C4-2B (cell line): Measurements from ENCODE around the gene WNT16.

Experiments used
- H3K27ac ChIP-seq: fragments of 450-650 bp; 2 replicates; pipeline ENCODE4 v1.5.1; 2017
- ZFX ChIP-seq: fragments of 450-650 bp; IDR thresholded peaks from 2 replicates; pipeline ENCODE4 v1.6.1; 2017
- TF ChIP-seq, protein P1 (sequence below): fragments of 450-650 bp; conservative IDR thresholded peaks from 2 replicates; pipeline ENCODE4 v1.5.1; 2017; ENCODE audit warnings: mild to moderate bottlenecking

Gene WNT16

GRCh38 chr7:121373177-121373576 lies 44.4 kb downstream of the WNT16 start:
- no peak for TF ChIP-seq ZFX
- TF ChIP-seq, protein P1, sequence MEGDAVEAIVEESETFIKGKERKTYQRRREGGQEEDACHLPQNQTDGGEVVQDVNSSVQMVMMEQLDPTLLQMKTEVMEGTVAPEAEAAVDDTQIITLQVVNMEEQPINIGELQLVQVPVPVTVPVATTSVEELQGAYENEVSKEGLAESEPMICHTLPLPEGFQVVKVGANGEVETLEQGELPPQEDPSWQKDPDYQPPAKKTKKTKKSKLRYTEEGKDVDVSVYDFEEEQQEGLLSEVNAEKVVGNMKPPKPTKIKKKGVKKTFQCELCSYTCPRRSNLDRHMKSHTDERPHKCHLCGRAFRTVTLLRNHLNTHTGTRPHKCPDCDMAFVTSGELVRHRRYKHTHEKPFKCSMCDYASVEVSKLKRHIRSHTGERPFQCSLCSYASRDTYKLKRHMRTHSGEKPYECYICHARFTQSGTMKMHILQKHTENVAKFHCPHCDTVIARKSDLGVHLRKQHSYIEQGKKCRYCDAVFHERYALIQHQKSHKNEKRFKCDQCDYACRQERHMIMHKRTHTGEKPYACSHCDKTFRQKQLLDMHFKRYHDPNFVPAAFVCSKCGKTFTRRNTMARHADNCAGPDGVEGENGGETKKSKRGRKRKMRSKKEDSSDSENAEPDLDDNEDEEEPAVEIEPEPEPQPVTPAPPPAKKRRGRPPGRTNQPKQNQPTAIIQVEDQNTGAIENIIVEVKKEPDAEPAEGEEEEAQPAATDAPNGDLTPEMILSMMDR, result peak; percentile 28; the same call in 1 of the 2 replicates

DNA sequence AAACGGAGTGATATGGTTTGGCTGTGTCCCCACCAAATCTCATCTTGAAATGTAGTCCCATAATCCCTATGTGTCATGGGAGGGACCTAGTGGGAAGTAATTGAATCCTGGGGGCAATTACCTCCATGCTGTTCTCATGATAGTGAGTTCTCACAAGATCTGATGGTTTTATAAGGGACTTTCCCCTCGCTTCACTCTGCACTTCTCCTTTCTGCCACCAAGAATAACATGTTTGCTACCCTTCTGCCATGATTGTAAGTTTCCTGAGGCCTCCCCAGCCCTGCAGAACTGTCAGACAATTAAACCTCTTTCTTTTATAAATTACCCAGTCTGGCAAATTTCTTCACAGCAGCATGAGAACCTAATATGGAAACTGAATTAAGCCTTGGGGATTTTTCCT lies 48.2 kb downstream of the WNT16 start:
- TF ChIP-seq ZFX, result no peak
- TF ChIP-seq, protein P1, result no peak
- H3K27ac ChIP-seq, result no peak overlapping the region

More at GRCh38 chr7:121373177-121373576, 44.4 kb downstream of the WNT16 start:
- no peak overlapping the region for H3K27ac ChIP-seq

DNA sequence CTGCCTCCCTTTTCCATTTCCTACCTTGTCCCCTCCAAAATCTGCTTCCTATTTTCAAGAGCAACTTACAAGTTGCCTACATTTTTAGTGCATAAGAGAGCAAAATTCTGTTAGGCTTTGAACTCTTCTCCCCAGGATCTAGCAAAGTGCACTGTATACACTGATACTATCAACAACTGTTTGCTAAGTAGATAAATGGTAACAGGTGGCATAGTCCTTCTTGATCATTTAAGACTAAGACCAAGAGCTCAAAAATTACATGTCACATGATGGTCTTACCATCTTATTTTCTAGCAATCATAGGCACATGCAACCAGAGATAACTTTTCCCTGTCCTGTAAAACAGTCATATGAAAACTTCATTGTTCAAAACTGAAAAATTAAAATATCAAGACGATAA lies 51.1 kb downstream of the WNT16 start:
- H3K27ac ChIP-seq, result no peak overlapping the region
- TF ChIP-seq, protein P1, result no peak
- TF ChIP-seq ZFX, result no peak

DNA sequence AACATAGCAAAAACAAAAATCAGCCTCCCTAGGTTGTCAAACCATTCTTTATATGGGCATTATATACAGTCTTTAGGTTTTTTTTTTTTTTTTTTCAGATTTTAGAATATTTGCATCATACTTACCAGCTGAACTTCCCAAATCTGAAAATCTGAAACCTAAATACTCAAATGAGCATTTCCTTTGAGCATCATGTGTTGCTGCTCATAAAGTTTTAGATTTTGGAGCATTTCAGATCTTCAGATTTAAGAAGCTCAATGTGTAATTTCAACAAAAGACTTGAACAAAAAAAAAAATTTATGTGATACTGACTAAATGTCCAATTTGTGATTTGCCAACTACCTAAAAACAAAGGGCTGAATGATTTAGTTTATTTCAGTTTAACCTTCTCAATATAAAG lies 53.7 kb downstream of the WNT16 start:
- H3K27ac ChIP-seq, result no peak overlapping the region
- TF ChIP-seq, protein P1, result no peak
- no peak for TF ChIP-seq ZFX

DNA sequence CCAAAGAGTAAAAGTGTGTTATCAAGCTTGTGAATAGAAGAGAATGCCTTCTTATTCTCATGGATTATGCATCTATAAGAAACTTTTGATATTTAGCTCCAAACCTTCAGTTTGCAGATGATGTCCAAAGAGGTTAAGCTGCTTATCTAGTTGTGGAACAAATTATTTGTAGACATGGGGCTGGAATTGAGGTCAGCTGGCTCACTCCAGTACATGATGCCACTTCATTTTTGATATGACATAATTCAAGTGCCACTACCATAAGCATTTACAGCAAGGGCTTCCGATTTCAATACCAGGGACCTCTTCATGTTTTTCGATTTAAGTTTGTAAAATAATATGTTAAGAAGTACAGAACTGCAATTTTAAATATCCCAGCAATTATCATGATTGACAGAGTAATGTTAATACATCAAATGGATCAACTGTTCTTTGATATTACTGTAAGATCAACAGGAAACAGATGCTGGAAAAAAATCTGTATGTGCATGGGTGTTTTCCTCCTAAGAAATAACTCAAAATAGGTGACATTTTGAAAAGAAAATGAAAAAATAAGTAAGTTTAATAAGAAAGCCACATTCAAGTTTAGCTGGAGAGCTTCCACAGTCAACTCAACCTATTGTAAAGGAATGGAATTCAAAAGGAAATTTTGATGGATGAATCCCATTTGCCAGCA lies 54.6 kb downstream of the WNT16 start:
- TF ChIP-seq ZFX, result no peak
- TF ChIP-seq, protein P1, result no peak
- no peak overlapping the region for H3K27ac ChIP-seq

GRCh38 chr7:121384265-121384664 lies 55.5 kb downstream of the WNT16 start:
- no peak for TF ChIP-seq ZFX
- TF ChIP-seq, protein P1, result no peak
- no peak overlapping the region for H3K27ac ChIP-seq

DNA sequence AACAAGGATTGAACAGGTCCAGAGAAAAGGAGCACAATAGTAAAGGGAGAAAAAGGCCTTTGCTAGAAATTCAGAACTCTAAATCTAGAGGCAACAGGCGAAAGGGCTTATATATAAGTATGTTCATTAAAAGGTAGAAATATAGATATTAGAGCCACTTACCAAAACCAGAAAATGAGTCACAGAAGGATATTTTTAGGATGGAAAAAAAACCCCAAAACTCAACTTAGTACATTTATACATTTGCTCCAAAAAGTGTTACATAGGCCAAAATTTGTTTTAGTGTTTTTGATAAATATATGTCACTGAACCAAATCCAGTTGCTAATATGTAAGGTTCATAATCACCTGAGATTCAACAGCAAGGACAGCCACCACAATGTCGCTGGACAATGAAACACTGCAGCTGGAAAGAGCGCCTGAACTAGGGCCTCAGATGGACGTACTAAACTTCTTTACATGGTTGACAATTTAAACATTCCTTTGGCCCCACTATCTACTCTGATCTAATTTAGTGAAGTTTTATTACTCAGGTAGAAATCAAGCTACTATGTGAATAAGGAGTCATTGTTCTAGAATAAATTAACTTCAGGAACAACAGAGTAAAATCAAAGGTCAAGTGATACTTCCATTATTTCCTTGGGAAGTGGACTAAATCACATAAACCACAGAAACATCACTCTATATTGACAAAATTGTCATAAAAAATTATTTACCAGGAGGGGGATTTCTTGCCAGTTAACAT lies 56.4 kb downstream of the WNT16 start:
- no peak overlapping the region for H3K27ac ChIP-seq
- TF ChIP-seq, protein P1, result no peak
- TF ChIP-seq ZFX, result no peak
